Smooth muscle cell (in vitro differentiated cells): ENCODE results near the gene SYNE2. TPM values are rescaled to one million over a fixed set of nuclear protein-coding genes. Genes with fewer than 3 reads are reported as not detected.

Experiments
- DNase-seq: peaks from one replicate; lab custom pipeline; 2025; ENCODE audit not compliant: unreplicated experiment; lab: John Stamatoyannopoulos, UW
- H2AFZ ChIP-seq: fragments of 200-600 bp; sonication (generic); 2 replicates; pipeline ENCODE4 v1.6.0; 2016; ENCODE audit warnings: antibody characterized with exemption, low read depth, mild to moderate bottlenecking
- H3F3A ChIP-seq: fragments of 200-600 bp; sonication (generic); 2 replicates; pipeline ENCODE4 v1.6.0; 2017; ENCODE audit warnings: antibody characterized with exemption, low read depth
- H3K27ac ChIP-seq: fragments of 200-600 bp; sonication (generic); 2 replicates; pipeline ENCODE4 v1.5.1; 2016; ENCODE audit warnings: low read depth, mild to moderate bottlenecking
- H3K27me3 ChIP-seq: fragments of 200-600 bp; sonication (generic); 2 replicates; pipeline ENCODE4 v1.6.1; 2016; ENCODE audit warnings: low read depth, mild to moderate bottlenecking
- H3K36me3 ChIP-seq: fragments of 200-600 bp; sonication (generic); 2 replicates; pipeline ENCODE4 v1.5.1; 2016; ENCODE audit warnings: low read depth
- H3K4me1 ChIP-seq: fragments of 200-600 bp; sonication (generic); 2 replicates; pipeline ENCODE4 v1.5.1; 2016; ENCODE audit warnings: low read depth
- H3K4me2 ChIP-seq: fragments of 200-600 bp; sonication (generic); 2 replicates; pipeline ENCODE4 v1.6.0; 2016; ENCODE audit warnings: mild to moderate bottlenecking
- H3K4me3 ChIP-seq: fragments of 200-600 bp; sonication (generic); 2 replicates; pipeline ENCODE4 v1.5.1; 2016; ENCODE audit warnings: mild to moderate bottlenecking
- H3K79me2 ChIP-seq: fragments of 200-600 bp; sonication (generic); 2 replicates; pipeline ENCODE4 v1.6.0; 2016; ENCODE audit warnings: low read depth, mild to moderate bottlenecking
- H3K9ac ChIP-seq: fragments of 200-600 bp; sonication (generic); 2 replicates; pipeline ENCODE4 v1.6.0; 2016; ENCODE audit warnings: low read depth
- H3K9me3 ChIP-seq: fragments of 200-600 bp; sonication (generic); replicated peaks from 2 replicates; pipeline ENCODE4 v1.5.1; 2016; ENCODE audit warnings: low read depth
- H4K20me1 ChIP-seq: fragments of 200-600 bp; sonication (generic); 2 replicates; pipeline ENCODE4 v1.6.0; 2016; ENCODE audit warnings: low read depth
- WGBS: methylation state at CpG from one replicate; pipeline ENCODE4 v1.1.7; 2016; ENCODE audit warnings: low lambda C conversion rate; 5-methylcytosine and 5-hydroxymethylcytosine counted together
- polyA plus RNA-seq: library from polyadenylated mRNA; unstranded; fragments of >200 nt; fragmentation: Nextera tagmentation; extraction: Ambion mirVana; gene quantifications from 2 replicates; pipeline ENCODE4 v1.2.1, GENCODE V29; 2016
- total RNA-seq: library from RNA; depleted of rRNA; stranded (reverse); fragments of >200 nt; gene quantifications from 2 replicates; pipeline ENCODE4 v1.2.3, GENCODE V29; 2014
- TF ChIP-seq, protein P1 (sequence below): fragments of 200-600 bp; sonication (generic); IDR thresholded peaks from 2 replicates; pipeline ENCODE4 v1.5.1; 2017; ENCODE audit warnings: borderline replicate concordance, mild to moderate bottlenecking, antibody characterized with exemption; ENCODE audit not compliant: insufficient read depth, poor library complexity, severe bottlenecking

The SYNE2 gene
- total and polyA plus RNA-seq, 2 experiments from 2014 or later, result 4.8 to 20.9 TPM

DNA sequence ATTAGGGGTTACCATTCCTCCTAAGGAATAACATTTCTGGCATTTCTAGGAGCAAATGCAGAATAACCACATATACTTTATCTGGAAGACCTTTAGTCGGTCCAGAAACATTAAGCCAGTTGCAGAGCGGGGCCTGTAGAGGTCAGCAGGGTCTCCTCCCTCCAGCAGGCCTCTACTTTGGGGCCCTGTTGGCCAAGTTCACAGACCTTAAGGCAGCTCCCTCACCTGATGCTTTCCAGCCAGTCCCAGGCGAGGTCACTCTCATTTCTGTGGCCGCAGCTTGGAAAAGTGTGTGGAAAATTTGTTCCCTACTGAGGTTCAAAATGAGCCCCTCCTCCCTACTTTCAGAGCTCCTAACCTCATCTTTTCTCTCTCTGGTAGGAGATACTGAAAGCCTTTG lies 367.3 kb downstream of the SYNE2 start:
- Histone ChIP-seq H3F3A (no peaks in the 10 kb centered on the region), H3K9ac (no peak overlapping the region), H3K4me2 (no peak overlapping the region), H3K4me1 (no peaks in the 10 kb centered on the region), H4K20me1 (no peaks in the 10 kb centered on the region), H3K9me3 (no peaks in the 10 kb centered on the region), H2AFZ (no peak overlapping the region), H3K27me3 (no peaks in the 10 kb centered on the region), H3K79me2 (no peaks in the 10 kb centered on the region), H3K36me3 (no peaks in the 10 kb centered on the region), H3K27ac (no peak overlapping the region), H3K4me3 (no peak overlapping the region)
- TF ChIP-seq, protein P1, sequence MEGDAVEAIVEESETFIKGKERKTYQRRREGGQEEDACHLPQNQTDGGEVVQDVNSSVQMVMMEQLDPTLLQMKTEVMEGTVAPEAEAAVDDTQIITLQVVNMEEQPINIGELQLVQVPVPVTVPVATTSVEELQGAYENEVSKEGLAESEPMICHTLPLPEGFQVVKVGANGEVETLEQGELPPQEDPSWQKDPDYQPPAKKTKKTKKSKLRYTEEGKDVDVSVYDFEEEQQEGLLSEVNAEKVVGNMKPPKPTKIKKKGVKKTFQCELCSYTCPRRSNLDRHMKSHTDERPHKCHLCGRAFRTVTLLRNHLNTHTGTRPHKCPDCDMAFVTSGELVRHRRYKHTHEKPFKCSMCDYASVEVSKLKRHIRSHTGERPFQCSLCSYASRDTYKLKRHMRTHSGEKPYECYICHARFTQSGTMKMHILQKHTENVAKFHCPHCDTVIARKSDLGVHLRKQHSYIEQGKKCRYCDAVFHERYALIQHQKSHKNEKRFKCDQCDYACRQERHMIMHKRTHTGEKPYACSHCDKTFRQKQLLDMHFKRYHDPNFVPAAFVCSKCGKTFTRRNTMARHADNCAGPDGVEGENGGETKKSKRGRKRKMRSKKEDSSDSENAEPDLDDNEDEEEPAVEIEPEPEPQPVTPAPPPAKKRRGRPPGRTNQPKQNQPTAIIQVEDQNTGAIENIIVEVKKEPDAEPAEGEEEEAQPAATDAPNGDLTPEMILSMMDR, result no peak
- DNase-seq, result no peak
- WGBS, result 90% methylated on average over 4 of the region's 4 CpGs

- H3K79me2 ChIP-seq, result no peaks in the 10 kb centered on the region
- H2AFZ ChIP-seq, result no peak overlapping the region
- TF ChIP-seq, protein P1, result no peak
- H3K4me3 ChIP-seq, result no peak overlapping the region
- no peaks in the 10 kb centered on the region for H4K20me1 ChIP-seq
- no peaks in the 10 kb centered on the region for H3K27me3 ChIP-seq
- no peaks in the 10 kb centered on the region for H3K36me3 ChIP-seq
- DNase-seq, result no peak
- no peaks in the 10 kb centered on the region for H3K9me3 ChIP-seq
- 82% methylated on average over 14 of the region's 14 CpGs for WGBS
- no peak overlapping the region for H3K27ac ChIP-seq
- no peaks in the 10 kb centered on the region for H3F3A ChIP-seq
- no peaks in the 10 kb centered on the region for H3K4me1 ChIP-seq
- no peak overlapping the region for H3K9ac ChIP-seq
- no peak overlapping the region for H3K4me2 ChIP-seq
These were observed 367.7 kb downstream of the SYNE2 start for GRCh38 chr14:64220466-64220865.

GRCh38 chr14:64221391-64222003 lies 368.7 kb downstream of the SYNE2 start:
- H3K79me2 ChIP-seq, result no peaks in the 10 kb centered on the region
- no peaks in the 10 kb centered on the region for H3K4me1 ChIP-seq
- H3K27ac ChIP-seq, result no peak overlapping the region
- TF ChIP-seq, protein P1, result no peak
- H2AFZ ChIP-seq, result no peak overlapping the region
- H3K9ac ChIP-seq, result no peak overlapping the region
- no peaks in the 10 kb centered on the region for H3K36me3 ChIP-seq
- no peaks in the 10 kb centered on the region for H3K27me3 ChIP-seq
- no peaks in the 10 kb centered on the region for H4K20me1 ChIP-seq
- 95% methylated on average over 14 of the region's 14 CpGs for whole genome bisulfite sequencing
- no peak overlapping the region for H3K4me2 ChIP-seq
- no peaks in the 10 kb centered on the region for H3F3A ChIP-seq
- no peak for DNase-seq
- no peak overlapping the region for H3K4me3 ChIP-seq
- no peaks in the 10 kb centered on the region for H3K9me3 ChIP-seq

GRCh38 chr14:64225151-64225757 lies 372.4 kb downstream of the SYNE2 start:
- Histone ChIP-seq H4K20me1 (no peaks in the 10 kb centered on the region), H3K9me3 (no peaks in the 10 kb centered on the region), H3K4me1 (no peaks in the 10 kb centered on the region), H3K36me3 (no peaks in the 10 kb centered on the region), H3K27ac (no peak overlapping the region), H3K9ac (no peak overlapping the region), H3K27me3 (no peaks in the 10 kb centered on the region), H3K4me2 (no peak overlapping the region), H3K4me3 (no peak overlapping the region), H2AFZ (no peak overlapping the region), H3K79me2 (no peaks in the 10 kb centered on the region), H3F3A (no peaks in the 10 kb centered on the region)
- TF ChIP-seq, protein P1, result no peak
- no peak for DNase-seq
- 98% methylated on average over 10 of the region's 10 CpGs for WGBS
